SK-N-MC (cell line): ENCODE data around the gene BACE2.

ENCODE experiments used
- EZH2 ChIP-seq: fragments of 200-600 bp; sonication (generic); IDR thresholded peaks from one replicate; pipeline ENCODE4 v1.6.1; 2017; ENCODE audit warnings: antibody characterized with exemption
- FOXP2 ChIP-seq: optimal IDR thresholded peaks from 2 replicates; pipeline ENCODE3; 2011; ENCODE audit warnings: mild to moderate bottlenecking, moderate library complexity; ENCODE audit not compliant: insufficient read depth; ENCODE audit errors: extremely low read length, control extremely low read depth
- POLR2AphosphoS5 ChIP-seq: IDR thresholded peaks from 2 replicates; pipeline ENCODE4 v1.6.1; 2012; ENCODE audit warnings: mild to moderate bottlenecking, low read depth, low read length, borderline replicate concordance

DNA sequence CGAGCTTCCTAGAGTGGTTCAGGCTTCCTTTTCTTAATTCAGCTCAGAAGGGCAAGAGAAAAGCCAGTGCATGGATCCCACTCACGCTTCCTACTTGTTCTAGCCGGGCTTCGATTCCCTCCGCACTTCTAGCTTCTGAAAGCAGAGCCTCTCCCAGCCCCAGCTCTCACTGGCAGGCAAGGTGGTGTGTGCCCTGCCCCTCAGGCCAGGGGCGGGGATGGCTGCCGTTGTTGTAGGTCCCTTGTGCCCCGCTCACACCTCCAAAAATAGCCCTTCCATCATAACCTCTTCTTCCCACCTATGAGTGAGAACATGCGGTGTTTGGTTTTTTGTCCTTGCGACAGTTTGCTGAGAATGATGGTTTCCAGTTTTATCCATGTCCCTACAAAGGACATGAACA lies 31.6 kb downstream of the BACE2 start:
- no peak for TF ChIP-seq POLR2AphosphoS5
- no peak for TF ChIP-seq EZH2
- no peak for TF ChIP-seq FOXP2
